ENCODE results near the gene PPP1R9B.

DNA sequence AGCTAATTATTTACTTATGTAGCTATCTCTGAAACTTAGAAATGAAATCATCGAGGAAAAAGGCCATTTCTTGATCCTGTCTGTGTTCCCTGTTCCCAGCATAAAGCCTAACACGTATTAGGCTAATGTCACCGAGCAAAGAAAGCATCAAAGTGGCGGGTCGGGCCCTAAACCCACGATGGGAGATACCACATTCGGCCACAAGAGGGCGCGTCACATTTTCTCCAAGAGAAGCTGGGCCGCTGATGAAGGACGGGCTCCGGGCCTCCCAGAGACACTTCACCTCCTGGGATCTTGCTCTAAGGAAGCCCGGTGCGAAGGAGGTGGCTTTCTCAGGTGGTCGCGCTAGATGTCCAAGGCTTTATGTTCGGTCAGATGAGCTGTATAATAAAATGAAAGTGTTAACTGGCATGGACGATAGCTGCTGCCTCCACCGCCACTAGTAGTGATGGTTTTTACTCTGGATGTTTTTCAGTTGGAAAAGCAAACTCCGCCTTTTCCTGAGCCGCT is 56.2 kb downstream of the PPP1R9B start:
- TF ChIP-seq, protein P1, sequence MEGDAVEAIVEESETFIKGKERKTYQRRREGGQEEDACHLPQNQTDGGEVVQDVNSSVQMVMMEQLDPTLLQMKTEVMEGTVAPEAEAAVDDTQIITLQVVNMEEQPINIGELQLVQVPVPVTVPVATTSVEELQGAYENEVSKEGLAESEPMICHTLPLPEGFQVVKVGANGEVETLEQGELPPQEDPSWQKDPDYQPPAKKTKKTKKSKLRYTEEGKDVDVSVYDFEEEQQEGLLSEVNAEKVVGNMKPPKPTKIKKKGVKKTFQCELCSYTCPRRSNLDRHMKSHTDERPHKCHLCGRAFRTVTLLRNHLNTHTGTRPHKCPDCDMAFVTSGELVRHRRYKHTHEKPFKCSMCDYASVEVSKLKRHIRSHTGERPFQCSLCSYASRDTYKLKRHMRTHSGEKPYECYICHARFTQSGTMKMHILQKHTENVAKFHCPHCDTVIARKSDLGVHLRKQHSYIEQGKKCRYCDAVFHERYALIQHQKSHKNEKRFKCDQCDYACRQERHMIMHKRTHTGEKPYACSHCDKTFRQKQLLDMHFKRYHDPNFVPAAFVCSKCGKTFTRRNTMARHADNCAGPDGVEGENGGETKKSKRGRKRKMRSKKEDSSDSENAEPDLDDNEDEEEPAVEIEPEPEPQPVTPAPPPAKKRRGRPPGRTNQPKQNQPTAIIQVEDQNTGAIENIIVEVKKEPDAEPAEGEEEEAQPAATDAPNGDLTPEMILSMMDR (IDR thresholded peaks at IDR 0.05): peak; percentile 91 to 98 (median 95)
- TF ChIP-seq POLR2AphosphoS5 (IDR thresholded peaks at IDR 0.05): peak in 2 of 3 donors; percentile 21 to 40
- no peak for TF ChIP-seq POLR2A (IDR thresholded peaks at IDR 0.05)

All from breast epithelium (tissue), 3 donors.